PC-3 (cell line): ENCODE measurements around the gene XPA.

Experiments used
- CTCF ChIP-seq: fragments of 300-600 bp; sonication (generic); conservative IDR thresholded peaks from 2 replicates; pipeline ENCODE4 v1.5.1; 2017; ENCODE audit warnings: antibody characterized with exemption, low read depth, mild to moderate bottlenecking, low read length
- EZH2 ChIP-seq: fragments of 300-600 bp; sonication (generic); IDR thresholded peaks from one replicate; pipeline ENCODE4 v1.6.1; 2017; ENCODE audit warnings: antibody characterized with exemption, mild to moderate bottlenecking, low read length; ENCODE audit not compliant: unreplicated experiment

DNA sequence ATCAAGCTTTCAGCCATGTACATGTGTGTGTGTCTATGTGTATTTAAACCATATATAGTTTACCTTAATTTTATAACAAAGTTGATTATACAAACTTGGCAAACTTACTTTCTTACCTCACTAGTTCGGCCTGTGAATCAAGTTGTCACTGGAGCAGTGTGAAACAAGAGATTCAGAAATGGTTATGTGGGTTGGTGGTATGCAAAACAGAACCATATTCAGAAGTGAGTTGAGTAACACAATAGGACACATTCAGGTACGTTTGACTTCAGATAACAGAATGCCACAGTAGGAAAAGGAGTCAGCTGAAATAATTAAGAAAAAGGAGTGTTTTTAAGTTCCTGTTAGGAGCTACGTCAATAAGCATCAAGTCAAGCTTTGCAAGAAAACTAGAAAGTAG, 21.5 kb downstream of the XPA start:
- TF ChIP-seq CTCF: no peak
- TF ChIP-seq EZH2: no peak
